Effector memory CD8-positive, alpha-beta T cell (primary cell): ENCODE results near the gene BAD.
"Not testable (repeated sequence)": the region's sequence is repeated elsewhere in the genome, so short reads cannot be mapped to it uniquely, and the experiment has no call there.

Source experiments
- ATAC-seq: fragments of 150-1000 bp; cut with Tn5 transposase; replicated peaks from 2 replicates; pipeline ENCODE4 v1.10.0; 2021; ENCODE audit warnings: mild to moderate bottlenecking, moderate library complexity
- DNase-seq, 3 experiments: peaks; one replicate each; pipeline ENCODE4 v3.0.0; 2021
- H3K27ac Mint-ChIP-seq, 2 donors: one replicate each; pipeline ENCODE4 v1.8.0; 2022; ENCODE audit warnings: mild to moderate bottlenecking in 2 of 2, mixed read lengths in 2 of 2, moderate library complexity in 2 of 2
- H3K27me3 Mint-ChIP-seq, 2 donors: one replicate each; pipeline ENCODE4 v1.8.0; 2022; ENCODE audit warnings: mixed read lengths in 2 of 2
- H3K36me3 Mint-ChIP-seq: one replicate; pipeline ENCODE4 v1.8.0; 2022; ENCODE audit warnings: mild to moderate bottlenecking, moderate library complexity, mixed read lengths; ENCODE audit not compliant: insufficient read depth
- H3K4me1 Mint-ChIP-seq, 2 donors: one replicate each; pipeline ENCODE4 v1.8.0; 2022; ENCODE audit warnings: low read depth in 2 of 2, mixed read lengths in 2 of 2
- H3K4me3 Mint-ChIP-seq, 2 donors: one replicate each; pipeline ENCODE4 v1.8.0; 2022; ENCODE audit warnings: mild to moderate bottlenecking in 2 of 2, mixed read lengths in 2 of 2, moderate library complexity in 2 of 2
- H3K9me3 Mint-ChIP-seq, 2 donors: one replicate each; pipeline ENCODE4 v1.8.0; 2022; ENCODE audit warnings: mixed read lengths in 2 of 2

BAD gene

GRCh38 chr11:64249563-64250414 is 34.7 kb downstream of the BAD start:
- no peaks in the 10 kb centered on the region for H3K9me3 Mint-ChIP-seq
- no peak overlapping the region for H3K27ac Mint-ChIP-seq

GRCh38 chr11:64249038-64249437 is 35.4 kb downstream of the BAD start:
- peaks cover 21 to 33% of the 10 kb centered on the region in 2 donors for H3K4me1 Mint-ChIP-seq
- no peak overlapping the region for H3K27ac Mint-ChIP-seq
- H3K9me3 Mint-ChIP-seq: no peaks in the 10 kb centered on the region
- H3K36me3 Mint-ChIP-seq: peaks cover 18% of the 10 kb centered on the region
- ATAC-seq (no peak), DNase-seq (no peak)
- H3K27me3 Mint-ChIP-seq: no peaks in the 10 kb centered on the region
- H3K4me3 Mint-ChIP-seq: peak overlapping the region in 1 of 2 donors; percentile 89

More at GRCh38 chr11:64249563-64250414, 34.7 kb downstream of the BAD start:
- Mint-ChIP-seq H3K4me3 (peak overlapping the region in 1 of 2 donors; percentile 67), H3K4me1 (peaks cover 21 to 34% of the 10 kb centered on the region in 2 donors), H3K27me3 (no peaks in the 10 kb centered on the region), H3K36me3 (peaks cover 21% of the 10 kb centered on the region)
- no peak for DNase-seq
- no peak for ATAC-seq

- Mint-ChIP-seq H3K27me3 (no peaks in the 10 kb centered on the region), H3K9me3 (no peaks in the 10 kb centered on the region), H3K4me1 (peaks cover 24 to 29% of the 10 kb centered on the region in 2 donors), H3K4me3 (peak overlapping the region in 1 of 2 donors; percentile 89), H3K27ac (no peak overlapping the region), H3K36me3 (peaks cover 18% of the 10 kb centered on the region)
- ATAC-seq (no peak), DNase-seq (no peak)
Observed at GRCh38 chr11:64248578-64248977, 35.9 kb downstream of the BAD start.

- H3K27me3 Mint-ChIP-seq: no peaks in the 10 kb centered on the region
- H3K9me3 Mint-ChIP-seq: no peaks in the 10 kb centered on the region
- peaks cover 18% of the 10 kb centered on the region for H3K36me3 Mint-ChIP-seq
- DNase-seq: no peak
- no peak for ATAC-seq
- H3K4me1 Mint-ChIP-seq: peaks cover 30 to 32% of the 10 kb centered on the region in 2 donors
- no peak overlapping the region for H3K27ac Mint-ChIP-seq
- peak overlapping the region; percentile 86 to 89 for H3K4me3 Mint-ChIP-seq
Observed at GRCh38 chr11:64247729-64248531, 36.5 kb downstream of the BAD start.

GRCh38 chr11:64246871-64247728 is 37.4 kb downstream of the BAD start, which contains the start of gene PPP1R14B:
Gene PPP1R14B (minus strand): TSS chr11:64246943. CDS start chr11:64246673, 270 bp downstream.
- peak; percentile 57 for ATAC-seq
- Mint-ChIP-seq H3K27me3 (no peaks in the 10 kb centered on the region), H3K4me1 (peaks cover 28 to 37% of the 10 kb centered on the region in 2 donors), H3K27ac (peak within 1 kb of the TSS; percentile 90 to 96), H3K4me3 (peak within 1 kb of the TSS; percentile 87 to 89), H3K9me3 (no peaks in the 10 kb centered on the region), H3K36me3 (peaks cover 14% of the 10 kb centered on the region)
- DNase-seq: peak; percentile 64 to 72 (median 68)

- not testable (repeated sequence) for H3K9me3 Mint-ChIP-seq, H3K27me3 Mint-ChIP-seq, DNase-seq
- peak; percentile 11 for ATAC-seq
- Mint-ChIP-seq H3K4me3 (peak overlapping the region; percentile 86 to 89), H3K36me3 (peaks cover 12% of the 10 kb centered on the region), H3K4me1 (peaks cover 24 to 33% of the 10 kb centered on the region in 2 donors), H3K27ac (peak overlapping the region; percentile 88 to 90)
Observed at GRCh38 chr11:64246621-64246870, 37.9 kb downstream of the BAD start.

GRCh38 chr11:64245797-64246620 is 38.5 kb downstream of the BAD start:
- Mint-ChIP-seq H3K36me3 (peaks cover 18% of the 10 kb centered on the region), H3K4me3 (peak overlapping the region; percentile 87), H3K4me1 (peaks cover 27 to 33% of the 10 kb centered on the region in 2 donors), H3K27ac (peak overlapping the region; percentile 90 to 96), H3K9me3 (no peaks in the 10 kb centered on the region), H3K27me3 (no peaks in the 10 kb centered on the region)
- peak; percentile 5 for ATAC-seq
- DNase-seq: peak; percentile 53 to 64 (median 59)

- peaks cover 24% of the 10 kb centered on the region for H3K36me3 Mint-ChIP-seq
- H3K27ac Mint-ChIP-seq: peak overlapping the region; percentile 90 to 96
- DNase-seq (peak; percentile 57 to 58 (median 58)), ATAC-seq (peak; percentile 7)
- no peaks in the 10 kb centered on the region for H3K9me3 Mint-ChIP-seq
- H3K4me3 Mint-ChIP-seq: peak overlapping the region; percentile 87
- H3K27me3 Mint-ChIP-seq: no peaks in the 10 kb centered on the region
- peaks cover 31 to 35% of the 10 kb centered on the region in 2 donors for H3K4me1 Mint-ChIP-seq
Observed at GRCh38 chr11:64245401-64245796, 39.1 kb downstream of the BAD start.

GRCh38 chr11:64244966-64245365 is 39.5 kb downstream of the BAD start:
- ATAC-seq: no peak
- H3K27ac Mint-ChIP-seq: peak overlapping the region; percentile 90 to 96
- H3K36me3 Mint-ChIP-seq: peaks cover 27% of the 10 kb centered on the region
- H3K4me1 Mint-ChIP-seq: peaks cover 35 to 37% of the 10 kb centered on the region in 2 donors
- no peaks in the 10 kb centered on the region for H3K27me3 Mint-ChIP-seq
- peak overlapping the region; percentile 87 for H3K4me3 Mint-ChIP-seq
- no peak for DNase-seq
- no peaks in the 10 kb centered on the region for H3K9me3 Mint-ChIP-seq

GRCh38 chr11:64244107-64244506 is 40.4 kb downstream of the BAD start:
- ATAC-seq (no peak), DNase-seq (no peak)
- H3K36me3 Mint-ChIP-seq: peaks cover 30% of the 10 kb centered on the region
- H3K9me3 Mint-ChIP-seq: no peaks in the 10 kb centered on the region
- H3K4me1 Mint-ChIP-seq: peaks cover 38 to 40% of the 10 kb centered on the region in 2 donors
- peak overlapping the region; percentile 87 for H3K4me3 Mint-ChIP-seq
- no peaks in the 10 kb centered on the region for H3K27me3 Mint-ChIP-seq
- H3K27ac Mint-ChIP-seq: peak overlapping the region in 1 of 2 donors; percentile 49

GRCh38 chr11:64243236-64243854 is 41.1 kb downstream of the BAD start:
- peak overlapping the region; percentile 16 to 49 for H3K27ac Mint-ChIP-seq
- H3K4me3 Mint-ChIP-seq: peak overlapping the region; percentile 87
- DNase-seq (no peak), ATAC-seq (no peak)
- H3K36me3 Mint-ChIP-seq: peaks cover 30% of the 10 kb centered on the region
- H3K9me3 Mint-ChIP-seq: no peaks in the 10 kb centered on the region
- peaks cover 38 to 40% of the 10 kb centered on the region in 2 donors for H3K4me1 Mint-ChIP-seq
- H3K27me3 Mint-ChIP-seq: no peaks in the 10 kb centered on the region
